ENCODE data around the gene TPST2.
A peak's percentile ranks its signal among the peaks of the same experiment; 100 is the strongest.
"Not testable (repeated sequence)": the region's sequence is repeated elsewhere in the genome, so short reads cannot be mapped to it uniquely, and the experiment has no call there.

The TPST2 gene

GRCh38 chr22:26534171-26534855, 55.6 kb downstream of the TPST2 start:
- DNase-seq (ENCODE audit: low spot score), result no peak

GRCh38 chr22:26529345-26529744, 60.6 kb downstream of the TPST2 start:
- no peak for DNase-seq (ENCODE audit: low spot score)

DNA sequence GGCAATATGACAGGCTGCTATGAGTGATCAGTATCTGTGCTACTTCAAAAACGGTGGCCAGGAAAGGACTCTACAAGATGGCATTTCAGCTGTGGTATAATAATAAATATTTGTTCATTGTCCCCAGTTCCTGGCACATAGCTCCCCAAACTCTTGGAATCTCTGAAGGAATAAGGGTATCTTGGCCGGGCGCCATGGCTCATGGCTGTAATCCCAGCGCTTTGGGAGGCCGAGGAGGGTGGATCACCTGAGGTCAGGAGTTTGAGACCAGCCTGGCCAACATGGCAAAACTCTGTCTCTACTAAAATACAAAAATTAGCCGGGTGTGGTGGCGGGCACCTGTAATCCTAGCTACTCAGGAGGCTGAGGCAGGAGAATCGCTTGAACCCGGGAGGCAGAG, 61.4 kb downstream of the TPST2 start:
- not testable (repeated sequence) for DNase-seq (ENCODE audit: low spot score)

GRCh38 chr22:26527574-26528465, 62.1 kb downstream of the TPST2 start:
- no peak for DNase-seq (ENCODE audit: low spot score)

GRCh38 chr22:26527167-26527566, 62.8 kb downstream of the TPST2 start:
- no peak for DNase-seq (ENCODE audit: low spot score)

DNA sequence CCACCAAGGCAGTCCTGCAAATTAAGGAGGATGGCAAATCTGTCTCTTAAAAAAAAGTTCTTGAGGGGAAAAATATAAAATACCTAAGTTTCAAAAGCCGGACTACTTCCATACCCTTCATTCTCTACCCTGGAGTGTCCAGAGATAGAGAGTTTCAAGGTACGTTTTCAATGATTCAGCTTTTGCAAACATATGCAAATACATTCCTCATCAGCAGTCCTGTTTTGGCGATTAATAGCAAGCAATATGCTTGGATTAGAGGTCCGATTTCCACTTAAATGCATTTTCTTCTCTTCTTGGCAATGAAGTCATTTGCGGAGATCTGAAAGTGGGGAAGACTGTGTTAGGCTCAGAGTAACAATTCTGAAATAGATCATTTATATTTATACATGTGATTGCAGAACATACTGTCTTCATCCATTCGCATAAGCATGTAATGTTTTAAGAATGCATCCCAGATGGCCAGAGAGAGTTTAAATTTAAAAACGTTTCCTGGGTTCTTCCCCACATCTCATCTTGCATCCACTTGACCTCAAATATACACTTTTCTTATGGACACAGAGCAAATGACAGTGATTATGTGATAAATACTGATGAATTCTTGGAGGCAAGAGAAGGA, 63.9 kb downstream of the TPST2 start:
- DNase-seq (ENCODE audit: low spot score), result no peak

GRCh38 chr22:26524870-26525269, 65.1 kb downstream of the TPST2 start:
- no peak for DNase-seq (ENCODE audit: low spot score)

DNA sequence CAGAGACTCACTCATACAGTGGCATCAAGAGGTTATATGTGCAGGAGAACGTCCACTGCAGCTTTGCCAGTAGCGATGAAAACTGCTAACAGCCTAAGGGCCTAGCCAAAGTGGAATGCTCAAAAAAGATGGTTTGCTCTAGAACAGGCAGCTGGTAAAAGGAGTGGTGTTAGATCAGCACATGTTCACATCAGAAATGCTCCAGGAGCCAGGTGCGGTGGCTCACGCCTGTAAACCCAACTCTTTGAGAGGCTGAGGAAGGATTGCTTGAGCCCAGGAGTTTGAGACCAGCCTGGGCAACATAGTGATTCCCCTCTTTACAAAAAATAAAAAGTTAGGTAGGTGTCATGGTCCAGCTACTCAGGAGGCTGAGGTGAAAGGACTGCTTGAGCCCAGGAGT, 67.3 kb downstream of the TPST2 start:
- no peak for DNase-seq (ENCODE audit: low spot score)

GRCh38 chr22:26522012-26522411, 67.9 kb downstream of the TPST2 start:
- no peak for DNase-seq (ENCODE audit: low spot score)

- DNase-seq (ENCODE audit: low spot score), result no peak
Observed at GRCh38 chr22:26517429-26517828, 72.5 kb downstream of the TPST2 start.

DNA sequence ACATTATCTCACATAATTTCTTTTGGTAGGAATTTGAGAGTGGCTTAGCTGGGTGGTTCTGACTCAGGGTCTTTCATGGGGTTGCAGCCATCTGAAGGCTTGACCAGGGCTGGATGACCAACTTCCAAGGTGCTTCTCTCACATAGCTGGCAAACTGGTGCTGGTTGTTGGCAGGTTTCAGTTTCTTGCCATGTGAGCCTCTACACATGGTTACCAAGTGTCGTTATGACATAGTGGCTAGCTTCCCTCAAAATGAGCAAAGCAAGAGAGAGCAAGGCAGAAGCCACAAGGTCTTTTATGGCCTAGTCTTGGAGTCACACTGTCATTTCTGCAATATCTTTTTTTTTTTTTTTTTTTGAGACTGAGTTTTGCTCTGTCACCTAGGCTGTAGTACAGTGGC, 73.4 kb downstream of the TPST2 start:
- DNase-seq (ENCODE audit: low spot score), result no peak

DNA sequence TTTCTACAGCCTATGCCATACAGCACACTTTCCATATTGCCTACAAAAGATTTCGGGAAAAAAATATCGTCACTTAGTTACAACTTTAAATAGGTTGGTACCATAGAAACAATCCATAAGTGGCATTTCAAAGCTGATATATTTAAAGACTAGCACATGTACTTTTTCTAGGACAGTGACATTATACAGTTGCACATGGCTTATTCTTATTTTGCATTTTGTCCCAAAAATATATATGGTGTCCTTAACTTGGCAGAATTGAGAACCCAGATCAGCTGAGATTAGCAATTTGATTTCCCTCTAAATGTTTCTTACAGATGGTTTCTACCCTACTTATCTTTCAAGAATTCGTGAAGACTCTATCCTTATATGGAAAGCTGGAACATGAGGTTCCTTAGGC, 74.0 kb downstream of the TPST2 start:
- DNase-seq (ENCODE audit: low spot score), result no peak

DNA sequence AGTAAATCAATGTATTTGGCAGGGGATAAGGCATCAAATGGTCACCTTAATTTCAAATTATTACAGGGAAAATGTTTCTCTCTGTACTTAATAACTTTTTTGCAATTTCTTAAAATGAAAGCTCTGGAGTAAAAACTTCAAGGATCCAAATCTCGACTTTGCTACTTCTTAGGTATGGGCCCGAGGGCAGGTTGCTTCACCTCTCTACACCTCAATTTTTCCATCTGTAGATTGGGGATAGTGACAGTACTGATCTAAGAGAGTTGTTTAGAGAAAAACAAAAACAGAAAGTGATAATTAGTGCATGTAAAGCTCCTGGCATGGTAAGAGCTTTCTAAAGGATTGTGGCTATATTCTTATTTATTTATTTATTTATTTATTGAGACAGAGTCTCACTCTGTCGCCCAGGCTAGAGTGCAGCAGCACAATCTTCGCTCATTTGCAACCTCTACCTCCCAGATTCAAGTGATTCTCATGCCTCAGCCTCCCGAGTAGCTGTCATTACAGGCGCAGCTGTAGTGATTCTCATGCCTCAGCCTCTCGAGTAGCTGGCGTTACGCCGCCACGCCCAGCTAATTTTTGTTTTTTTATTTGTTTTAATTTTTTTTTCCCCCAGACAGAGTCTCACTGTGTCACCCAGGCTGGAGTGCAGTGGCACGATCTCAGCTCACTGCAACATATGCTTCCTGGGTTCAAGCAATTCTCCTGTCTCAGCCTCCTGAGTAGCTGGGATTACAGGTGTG, 75.3 kb downstream of the TPST2 start:
- no peak for DNase-seq (ENCODE audit: low spot score)

DNA sequence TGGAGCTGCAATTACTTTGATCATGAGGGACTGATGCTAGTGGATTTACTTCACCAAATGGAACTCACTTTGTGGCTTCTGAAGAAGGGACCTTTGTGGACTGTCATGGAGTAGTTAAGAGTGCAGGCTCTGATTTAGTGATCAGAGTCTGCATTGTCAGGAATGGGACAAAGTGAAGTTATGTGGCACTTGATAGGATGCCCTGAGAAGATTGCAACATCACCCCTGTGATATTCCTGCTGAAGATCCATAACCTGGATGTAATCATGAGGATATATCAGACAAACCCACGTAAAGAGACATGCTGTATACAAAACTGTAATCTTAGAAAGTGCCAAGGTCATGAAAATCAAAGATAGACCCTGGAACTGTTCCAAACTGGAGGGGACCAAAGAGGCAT, 76.1 kb downstream of the TPST2 start:
- DNase-seq (ENCODE audit: low spot score), result no peak

DNA sequence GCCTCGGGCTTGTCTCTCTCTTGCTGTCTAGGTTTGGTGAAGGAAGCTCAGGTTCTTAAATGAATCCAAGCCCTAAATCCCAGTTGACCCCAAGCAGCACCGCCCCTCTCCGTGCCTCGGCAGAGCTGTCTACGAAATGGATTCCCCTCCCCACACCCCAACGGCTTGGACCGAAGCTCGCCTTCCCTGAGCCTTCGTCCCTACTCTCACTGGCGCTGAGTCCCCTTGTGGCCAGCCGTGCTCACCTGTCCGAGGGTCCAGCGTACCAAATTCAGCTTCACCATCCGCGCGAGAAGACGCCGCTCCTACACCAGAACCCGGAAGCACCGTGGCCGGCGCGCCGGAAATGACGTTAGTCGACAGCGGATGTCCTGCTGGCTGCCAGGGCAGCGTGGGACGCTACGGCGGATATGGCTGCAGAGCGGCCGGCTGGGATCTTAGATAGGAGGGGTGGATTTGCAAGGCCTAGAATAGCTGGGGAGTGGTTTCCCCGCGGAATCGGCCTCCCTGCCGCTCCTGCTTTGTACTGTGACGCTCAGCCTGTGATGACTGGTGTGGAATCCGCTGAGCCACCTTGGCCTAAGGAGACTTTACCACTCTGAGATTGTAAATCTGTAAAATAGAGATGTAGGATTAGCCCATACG, 77.7 kb downstream of the TPST2 start, which contains the start of gene TFIP11:
TSS of gene TFIP11 (minus strand) at position 325 of the 645 bp plus-strand sequence. CDS start 2,201 bp downstream, outside the sequence.
- DNase-seq (ENCODE audit: low spot score), result peak; percentile 88

DNA sequence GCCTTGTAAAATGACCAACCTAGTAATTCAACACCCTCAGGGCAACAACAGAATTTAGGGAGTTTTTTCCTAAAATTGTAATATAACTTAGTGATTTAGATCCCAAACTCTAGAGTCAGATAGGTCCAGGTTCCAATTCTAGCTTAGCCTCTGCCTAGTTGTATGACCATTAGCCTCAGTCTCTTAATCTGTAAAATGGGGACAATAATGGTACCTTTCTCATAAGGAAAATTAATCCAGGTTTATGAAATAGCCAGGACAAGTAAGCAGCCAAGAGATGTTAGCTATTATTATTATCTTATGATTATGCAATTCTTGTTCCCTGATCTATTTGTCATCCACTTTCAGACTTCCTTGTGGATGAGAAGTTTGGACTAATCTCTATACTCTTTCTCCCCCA, 81.8 kb downstream of the TPST2 start:
- no peak for DNase-seq (ENCODE audit: low spot score)

GRCh38 chr22:26503758-26504157, 86.2 kb downstream of the TPST2 start:
- DNase-seq (ENCODE audit: low spot score), result no peak

GRCh38 chr22:26502688-26503561, 87.0 kb downstream of the TPST2 start:
- peak; percentile 57 for DNase-seq (ENCODE audit: low spot score)

DNA sequence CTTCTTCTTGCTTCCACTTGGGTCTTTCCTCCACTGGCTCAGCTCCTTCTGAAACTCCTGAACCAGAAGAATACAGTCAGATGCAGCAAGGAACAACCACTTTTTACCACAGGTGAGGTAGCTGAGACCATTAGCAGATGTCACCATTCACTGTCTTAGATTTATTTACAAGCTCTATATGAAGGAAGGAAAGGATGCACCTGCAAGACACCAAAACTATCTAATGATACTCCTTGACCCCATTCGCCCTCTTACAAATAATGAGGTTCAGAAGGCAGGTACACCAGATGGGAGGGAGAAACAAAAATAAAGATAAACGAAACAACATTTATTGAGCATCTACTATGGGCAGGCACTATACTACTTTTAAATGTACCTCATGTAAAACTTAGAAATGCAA, 87.9 kb downstream of the TPST2 start:
- no peak for DNase-seq (ENCODE audit: low spot score)

DNA sequence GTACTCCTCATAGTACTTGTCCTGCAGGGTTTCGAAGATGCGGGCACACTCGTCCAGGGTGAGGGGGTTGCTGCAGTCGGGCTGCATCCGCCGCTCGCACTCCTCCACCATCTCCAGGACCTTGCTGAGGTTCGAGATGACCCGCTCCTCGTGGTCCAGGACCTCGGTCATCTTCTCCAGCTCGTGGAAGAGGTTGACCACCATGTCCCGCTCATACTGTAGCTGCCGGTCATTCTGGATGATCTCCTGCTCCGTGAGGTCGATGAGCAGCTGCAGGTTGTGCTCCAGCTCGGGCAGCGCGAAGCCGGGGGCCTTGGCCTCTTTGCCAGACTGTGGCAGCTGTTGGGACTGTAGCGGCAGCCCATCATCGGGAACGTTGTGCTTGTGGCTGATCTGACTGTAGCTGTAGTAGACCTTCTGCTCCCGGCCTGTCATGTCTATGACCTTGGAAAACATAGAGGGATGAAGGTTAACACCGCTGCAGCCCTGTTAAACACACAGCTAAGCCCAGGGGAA, 90.7 kb downstream of the TPST2 start:
- no peak for DNase-seq (ENCODE audit: low spot score)
